Keratinocyte (primary cell): Measurements from ENCODE around the gene SF3B4.

Experiments used
- CTCF ChIP-seq, 3 experiments: IDR thresholded peaks in 1 of 3; conservative IDR thresholded peaks in 1 of 3; optimal IDR thresholded peaks in 1 of 3; 2 replicates in 2 of 3; 3 replicates in 1 of 3; pipeline versions ENCODE3 to v1.5.1; 2011; ENCODE audit warnings: low read length in 3 of 3, mild to moderate bottlenecking in 3 of 3, moderate library complexity in 2 of 3, control low read depth in 1 of 3, inconsistent platforms in 1 of 3; ENCODE audit not compliant: insufficient read depth in 2 of 3; ENCODE audit errors: extremely low read depth in 1 of 3
- EZH2 ChIP-seq: IDR thresholded peaks from one replicate; pipeline ENCODE4 v1.6.1; 2012; ENCODE audit warnings: inconsistent platforms, mild to moderate bottlenecking, low read length, moderate library complexity

DNA sequence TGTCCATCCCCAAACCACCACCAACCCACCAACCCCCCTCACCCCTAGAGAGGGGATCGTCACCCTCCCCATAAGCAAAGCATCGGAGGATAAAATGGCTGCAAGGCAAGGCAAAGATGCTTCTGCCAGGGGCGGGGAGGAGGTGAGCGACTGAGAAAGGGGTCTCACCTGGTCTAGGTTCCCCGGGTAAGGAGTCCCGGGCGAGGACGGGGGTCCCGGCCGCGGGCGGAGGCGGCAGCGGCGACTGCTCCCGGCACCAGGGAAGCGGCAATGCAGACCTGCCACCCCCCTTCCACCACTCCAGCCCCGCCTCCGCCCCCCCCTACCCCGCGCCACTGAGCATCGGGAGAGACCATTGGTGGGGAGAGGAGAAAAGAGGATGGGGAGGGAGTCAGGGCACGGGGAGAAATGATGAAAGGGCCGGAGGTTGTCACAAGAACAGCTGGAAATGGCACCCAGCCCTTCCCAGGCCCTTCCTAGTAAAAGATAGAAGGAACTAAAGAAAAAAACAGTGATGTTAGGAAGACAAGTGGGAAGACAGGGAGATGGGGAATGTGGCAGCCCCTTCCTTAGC, 9.9 kb downstream of the SF3B4 start, which contains the start of gene SV2A:
- TF ChIP-seq CTCF (optimal IDR thresholded peaks at IDR 0.05 in 1 of 3, IDR thresholded peaks at IDR 0.05 in 1 of 3, conservative IDR thresholded peaks at IDR 0.05 in 1 of 3; ENCODE audit: extremely low read depth in 1 of 3, insufficient read depth in 2 of 3, low read length in 3 of 3), result no peak
- TF ChIP-seq EZH2, result peak; percentile 38
